Cardiac muscle cell (in vitro differentiated cells and primary cell): ENCODE measurements around the gene GOLGA6L2. TPM values are rescaled to one million over a fixed set of nuclear protein-coding genes. Genes with fewer than 3 reads are reported as not detected.
"Not testable (repeated sequence)": the region's sequence is repeated elsewhere in the genome, so short reads cannot be mapped to it uniquely, and the experiment has no call there.

Experiments used
- DNase-seq, 2 donors: peaks; one replicate each; pipeline versions ENCODE4 v3.0.0 to v3.0.0-alpha.2; 2010 to 2017; ENCODE audit warnings: low read depth in 1 of 2, low spot score in 1 of 2
- H3K27ac ChIP-seq: fragments of 200-600 bp; sonication (generic); 2 replicates; pipeline ENCODE4 v1.5.1; 2016
- H3K27me3 ChIP-seq: fragments of 200-600 bp; sonication (generic); 2 replicates; pipeline ENCODE4 v1.6.0; 2016; ENCODE audit warnings: control low read depth
- H3K36me3 ChIP-seq: fragments of 200-600 bp; sonication (generic); 2 replicates; pipeline ENCODE4 v1.5.1; 2016; ENCODE audit warnings: control low read depth
- H3K4me1 ChIP-seq: fragments of 200-600 bp; sonication (generic); 2 replicates; pipeline ENCODE4 v1.8.1; 2017; ENCODE audit warnings: low read depth, mild to moderate bottlenecking, mixed run types
- H3K4me3 ChIP-seq: fragments of 200-600 bp; sonication (generic); 2 replicates; pipeline ENCODE4 v1.5.1; 2016; ENCODE audit warnings: mild to moderate bottlenecking
- H3K9me3 ChIP-seq: fragments of 200-600 bp; sonication (generic); 2 replicates; pipeline ENCODE4 v1.5.1; 2017; ENCODE audit warnings: low read depth, mild to moderate bottlenecking, control low read depth
- polyA plus RNA-seq: library from polyadenylated mRNA; unstranded; fragments of >200 nt; fragmentation: Nextera tagmentation; extraction: Ambion mirVana; gene quantifications from 2 replicates; pipeline ENCODE4 v1.2.1, GENCODE V29; 2016
- total RNA-seq: library from RNA; depleted of rRNA; stranded (reverse); fragments of >200 nt; gene quantifications from 2 replicates; pipeline ENCODE4 v1.2.3, GENCODE V29; 2016
- TF ChIP-seq, protein P1 (sequence below): IDR thresholded peaks from 2 replicates; pipeline ENCODE4 v1.5.1; 2012; ENCODE audit warnings: low read depth, mild to moderate bottlenecking, low read length

The GOLGA6L2 gene
- total and polyA plus RNA-seq, 2 experiments from 2014 or later, result not detected

DNA sequence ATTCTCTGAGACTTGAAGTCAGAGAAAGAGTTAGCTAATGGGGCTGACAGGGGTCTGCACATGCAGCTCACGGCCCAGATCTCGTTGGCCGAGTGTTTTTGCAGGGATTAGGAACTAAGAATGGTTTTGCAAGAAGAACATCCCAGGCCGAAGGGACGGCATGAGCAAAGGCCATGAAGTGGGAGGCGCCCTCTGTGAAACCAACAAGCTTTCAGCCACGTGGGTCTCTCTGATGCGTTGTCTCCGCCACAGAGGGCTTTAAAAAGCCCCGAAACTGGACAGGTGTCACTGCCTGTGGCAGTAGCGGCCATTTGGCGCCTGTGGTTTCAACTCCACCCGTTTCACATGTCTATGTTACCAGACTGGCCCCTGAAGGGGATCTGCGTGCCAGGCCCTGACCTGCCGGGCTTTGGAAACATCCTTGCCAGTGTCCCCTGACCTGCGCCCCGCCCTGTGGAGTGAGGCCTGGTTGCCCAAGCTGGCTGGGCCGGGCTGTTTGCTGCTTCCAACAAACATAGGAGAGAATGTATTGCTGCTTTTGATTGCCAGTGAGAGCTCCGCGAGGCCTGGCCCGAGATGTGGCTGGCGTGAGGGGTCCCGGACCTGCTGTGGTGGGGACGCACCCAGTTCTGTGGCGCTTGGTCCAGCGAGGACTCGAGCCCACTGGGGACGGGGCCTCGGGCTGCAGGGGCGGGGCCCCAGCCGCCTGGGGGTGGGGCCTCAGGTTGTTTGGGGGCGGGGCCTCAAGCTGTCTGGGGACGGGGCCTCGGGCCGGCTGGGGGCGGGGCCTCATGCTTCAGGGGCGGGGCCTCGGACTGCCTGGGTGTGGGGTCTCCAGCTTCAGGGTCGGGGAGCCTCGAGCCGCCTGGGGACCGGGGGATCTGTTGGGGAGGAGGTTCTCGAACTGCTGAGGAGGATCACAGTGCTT is 30.4 kb downstream of the GOLGA6L2 start:
- H3K36me3 ChIP-seq, result no peaks in the 10 kb centered on the region
- TF ChIP-seq, protein P1, sequence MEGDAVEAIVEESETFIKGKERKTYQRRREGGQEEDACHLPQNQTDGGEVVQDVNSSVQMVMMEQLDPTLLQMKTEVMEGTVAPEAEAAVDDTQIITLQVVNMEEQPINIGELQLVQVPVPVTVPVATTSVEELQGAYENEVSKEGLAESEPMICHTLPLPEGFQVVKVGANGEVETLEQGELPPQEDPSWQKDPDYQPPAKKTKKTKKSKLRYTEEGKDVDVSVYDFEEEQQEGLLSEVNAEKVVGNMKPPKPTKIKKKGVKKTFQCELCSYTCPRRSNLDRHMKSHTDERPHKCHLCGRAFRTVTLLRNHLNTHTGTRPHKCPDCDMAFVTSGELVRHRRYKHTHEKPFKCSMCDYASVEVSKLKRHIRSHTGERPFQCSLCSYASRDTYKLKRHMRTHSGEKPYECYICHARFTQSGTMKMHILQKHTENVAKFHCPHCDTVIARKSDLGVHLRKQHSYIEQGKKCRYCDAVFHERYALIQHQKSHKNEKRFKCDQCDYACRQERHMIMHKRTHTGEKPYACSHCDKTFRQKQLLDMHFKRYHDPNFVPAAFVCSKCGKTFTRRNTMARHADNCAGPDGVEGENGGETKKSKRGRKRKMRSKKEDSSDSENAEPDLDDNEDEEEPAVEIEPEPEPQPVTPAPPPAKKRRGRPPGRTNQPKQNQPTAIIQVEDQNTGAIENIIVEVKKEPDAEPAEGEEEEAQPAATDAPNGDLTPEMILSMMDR, result no peak

DNA sequence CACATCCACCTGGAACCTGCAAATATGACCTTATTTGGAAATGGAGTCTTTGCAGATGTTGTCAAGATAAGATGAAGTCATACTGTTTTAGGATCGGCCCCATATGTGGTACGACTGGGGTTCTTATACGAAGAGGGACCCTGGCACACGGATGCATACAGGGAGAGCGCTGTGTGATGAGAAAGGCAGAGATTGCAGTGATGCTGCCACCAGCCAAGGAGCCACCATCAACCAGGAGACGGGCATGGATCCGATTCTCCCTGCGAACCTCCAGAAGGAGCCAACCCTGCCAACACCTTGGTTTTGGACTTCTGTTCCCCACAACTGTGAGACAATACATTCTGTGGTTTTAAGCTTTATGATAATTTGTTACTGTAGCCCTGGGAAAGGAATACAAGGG is 31.2 kb downstream of the GOLGA6L2 start:
- DNase-seq, H3K9me3 ChIP-seq, H3K36me3 ChIP-seq, H3K27ac ChIP-seq, H3K4me1 ChIP-seq, H3K27me3 ChIP-seq, H3K4me3 ChIP-seq: not testable (repeated sequence)

More for the DNA sequence above, 30.4 kb downstream of the GOLGA6L2 start:
- Histone ChIP-seq H3K4me1 (no peaks in the 10 kb centered on the region), H3K27me3 (no peaks in the 10 kb centered on the region), H3K4me3 (no peak overlapping the region), H3K9me3 (no peaks in the 10 kb centered on the region), H3K27ac (no peak overlapping the region)
- no peak for DNase-seq

DNA sequence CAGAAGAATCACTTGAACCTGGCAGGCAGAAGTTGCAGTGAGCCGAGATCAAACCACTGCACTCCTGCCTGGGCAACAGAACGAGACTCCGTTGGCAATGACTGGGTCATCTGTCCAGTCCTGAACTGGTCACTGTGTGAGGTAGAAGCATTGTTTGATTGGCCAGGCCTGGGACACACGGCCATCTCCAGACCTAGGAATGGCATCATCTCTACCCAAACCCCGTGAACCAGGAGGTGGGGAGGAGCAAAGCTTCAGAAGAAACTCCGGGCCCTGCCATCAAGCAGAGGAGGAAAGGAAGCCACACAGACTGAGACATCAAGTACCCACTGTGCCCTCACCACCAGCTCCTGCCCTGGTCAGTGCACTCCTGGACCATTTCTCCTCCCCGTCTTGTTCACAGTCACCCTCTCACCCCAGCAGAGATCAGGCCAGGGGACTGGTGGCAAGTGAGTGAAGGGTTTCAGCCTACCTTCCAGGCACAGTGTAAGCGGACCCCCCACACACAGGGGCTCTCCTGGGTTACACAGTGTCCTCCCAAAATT is 31.6 kb downstream of the GOLGA6L2 start:
- TF ChIP-seq, protein P1, result no peak
- no peaks in the 10 kb centered on the region for H3K36me3 ChIP-seq
- H3K4me1 ChIP-seq, result no peaks in the 10 kb centered on the region
- no peaks in the 10 kb centered on the region for H3K27me3 ChIP-seq
- no peak overlapping the region for H3K27ac ChIP-seq
- DNase-seq, result no peak
- no peak overlapping the region for H3K4me3 ChIP-seq
- H3K9me3 ChIP-seq, result no peaks in the 10 kb centered on the region

DNA sequence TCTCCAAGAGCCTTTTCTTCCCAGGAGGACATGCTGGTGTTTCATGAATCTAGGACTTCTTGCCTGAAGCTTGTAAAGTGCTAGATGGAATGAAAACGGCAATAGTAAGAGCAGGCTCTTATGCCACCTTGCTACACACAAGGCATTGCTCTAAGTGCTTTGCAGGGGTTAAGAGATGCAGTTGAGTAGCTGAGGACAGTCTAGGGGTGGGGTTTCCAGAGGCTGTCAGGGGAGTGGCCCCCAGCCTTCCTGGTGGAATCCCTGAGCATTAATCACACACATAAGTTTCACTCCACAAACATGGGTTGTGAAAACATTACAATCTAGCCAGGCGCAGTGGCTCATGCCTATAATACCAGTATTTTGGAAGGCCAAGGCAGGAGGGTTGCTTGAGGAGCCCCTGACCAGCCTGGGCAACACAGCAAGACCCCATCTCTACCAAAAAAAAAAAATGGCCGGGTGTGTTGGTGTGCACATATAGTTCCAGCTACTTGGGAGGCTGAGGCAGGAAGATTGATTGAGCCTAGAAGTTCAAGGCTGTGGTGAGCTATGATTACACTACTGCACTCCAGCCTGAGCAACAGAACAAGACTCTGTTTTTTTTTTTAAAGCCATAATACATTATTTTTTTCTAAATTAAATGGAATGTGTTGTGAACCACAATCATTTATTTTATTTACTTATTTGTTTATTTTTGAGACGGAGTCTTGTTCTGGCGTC is 34.0 kb downstream of the GOLGA6L2 start:
- not testable (repeated sequence) for H3K27ac ChIP-seq, DNase-seq, H3K9me3 ChIP-seq, H3K4me3 ChIP-seq, H3K4me1 ChIP-seq, H3K36me3 ChIP-seq, H3K27me3 ChIP-seq

DNA sequence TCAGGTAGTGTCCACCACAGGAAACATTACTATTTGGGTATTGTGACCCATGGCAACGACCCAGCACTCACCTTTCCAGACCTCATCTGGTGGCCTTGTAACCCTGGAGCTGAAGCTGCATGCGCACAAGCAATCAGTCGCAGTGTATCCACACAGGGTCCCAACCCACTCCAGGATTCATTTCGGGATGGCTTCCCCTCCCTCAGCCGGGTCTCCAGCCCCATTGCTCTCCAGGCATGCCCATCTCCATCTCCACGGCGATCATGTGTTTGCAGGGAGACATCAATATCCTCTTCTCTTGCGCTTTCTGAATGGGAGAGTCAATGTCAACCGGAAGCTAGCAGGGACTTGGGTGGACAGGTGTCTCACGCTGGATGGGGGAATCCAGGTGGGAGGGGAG is 35.2 kb downstream of the GOLGA6L2 start:
- Histone ChIP-seq H3K9me3 (no peaks in the 10 kb centered on the region), H3K27me3 (no peaks in the 10 kb centered on the region), H3K36me3 (no peaks in the 10 kb centered on the region), H3K4me1 (no peaks in the 10 kb centered on the region), H3K4me3 (no peak overlapping the region), H3K27ac (no peak overlapping the region)
- DNase-seq, result no peak
- TF ChIP-seq, protein P1, result no peak

DNA sequence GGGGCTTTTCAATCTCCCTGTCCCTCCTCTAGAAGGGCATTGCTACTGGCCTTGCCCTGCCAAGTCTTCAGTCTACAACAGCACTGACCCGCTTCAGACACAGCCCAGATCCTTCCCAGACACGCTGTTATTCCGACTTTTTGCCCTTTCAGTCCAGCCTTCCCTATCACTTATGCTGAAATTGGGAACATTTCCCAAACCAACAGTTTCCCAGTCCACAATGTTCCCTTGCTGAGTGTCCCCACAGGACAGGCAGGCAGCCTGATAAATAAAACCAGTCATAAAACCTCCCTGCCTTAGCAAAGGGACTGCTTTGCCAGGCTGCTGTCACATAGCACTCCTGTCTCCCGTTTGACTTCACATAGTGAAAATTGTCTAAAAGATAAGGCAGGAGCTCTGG is 43.5 kb downstream of the GOLGA6L2 start:
- no peak for DNase-seq
- H3K4me1 ChIP-seq, result no peaks in the 10 kb centered on the region
- no peaks in the 10 kb centered on the region for H3K9me3 ChIP-seq
- H3K36me3 ChIP-seq, result no peaks in the 10 kb centered on the region
- H3K4me3 ChIP-seq, result no peak overlapping the region
- H3K27me3 ChIP-seq, result no peaks in the 10 kb centered on the region
- TF ChIP-seq, protein P1, result no peak
- no peak overlapping the region for H3K27ac ChIP-seq
